HG03039 (cell line): ENCODE measurements around the gene NAA80.
"Not testable (repeated sequence)": the region's sequence is repeated elsewhere in the genome, so short reads cannot be mapped to it uniquely, and the experiment has no call there.

Experiments
- ATAC-seq: cut with Tn5 transposase; IDR thresholded peaks from one replicate; pipeline ENCODE4 v1.9.1; 2021; ENCODE audit warnings: mild to moderate bottlenecking, moderate library complexity; ENCODE audit not compliant: unreplicated experiment

NAA80 gene

DNA sequence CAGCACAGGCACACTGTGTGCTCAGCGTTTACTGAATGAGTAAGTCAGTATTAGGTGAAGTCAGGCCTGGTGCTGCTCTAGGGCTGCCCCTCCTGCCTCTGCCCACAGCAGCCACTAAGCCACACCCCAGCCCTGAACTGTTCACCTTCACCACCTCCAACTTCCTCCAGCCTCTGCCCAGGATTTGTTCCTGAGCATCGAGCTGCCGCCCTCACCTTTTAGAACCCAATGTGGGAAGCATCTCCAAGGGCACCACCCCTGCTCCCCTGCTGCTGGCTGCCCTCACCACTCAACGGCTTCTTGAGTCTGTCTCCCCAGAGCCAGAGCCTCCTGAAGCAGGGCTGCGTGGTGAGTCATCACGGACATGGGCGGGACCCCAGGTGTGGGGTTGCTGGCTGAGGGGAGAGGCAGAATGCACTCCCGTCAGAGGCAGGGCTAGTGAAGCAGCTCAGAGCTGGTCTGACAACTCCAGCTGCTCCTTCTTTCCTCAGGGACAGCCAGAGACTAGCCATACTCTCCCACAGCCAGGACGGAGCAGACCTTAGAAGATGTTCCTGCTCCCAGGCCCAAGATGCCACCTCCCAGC lies 17.5 kb upstream of the NAA80 start:
- ATAC-seq: no peak

DNA sequence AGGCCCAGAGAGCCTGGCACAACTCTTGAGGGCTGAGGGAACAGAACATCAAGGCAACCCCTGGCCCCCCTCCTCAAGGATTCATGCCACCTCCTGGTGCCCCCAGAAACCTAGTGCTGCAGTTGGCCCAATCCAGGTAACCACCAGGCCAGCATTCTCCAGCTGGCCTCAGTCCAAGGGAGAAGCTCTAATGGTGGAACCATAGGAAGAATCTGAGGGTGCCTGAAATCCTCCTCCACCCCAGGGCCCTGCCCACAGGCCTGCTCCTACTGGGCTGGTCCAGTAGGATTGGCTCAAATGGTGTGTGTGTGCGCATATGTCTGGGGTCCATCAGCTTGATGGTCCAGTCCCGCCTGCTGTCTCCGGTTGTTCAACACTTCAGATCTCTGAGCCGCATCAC lies 15.6 kb upstream of the NAA80 start:
- ATAC-seq: no peak

DNA sequence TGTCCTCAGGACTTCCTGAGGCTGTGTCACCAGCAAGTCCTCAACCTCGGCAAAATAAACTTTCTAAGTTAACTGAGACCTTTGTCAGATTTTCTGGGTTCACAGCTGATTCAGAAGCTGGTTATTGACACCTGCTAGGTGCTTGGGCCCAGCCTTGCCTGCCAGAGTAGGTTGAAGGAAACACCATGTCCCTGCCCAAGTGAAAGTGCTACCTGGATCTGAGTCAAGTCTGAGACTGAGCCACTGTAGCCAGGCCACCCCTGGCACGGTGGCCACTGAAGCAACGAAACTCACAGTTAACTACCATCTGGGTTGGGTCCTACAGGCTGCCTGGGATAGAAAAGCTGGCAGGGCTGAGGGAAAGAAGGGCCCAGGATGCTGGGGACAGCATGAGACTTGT lies 15.1 kb upstream of the NAA80 start:
- ATAC-seq: no peak

DNA sequence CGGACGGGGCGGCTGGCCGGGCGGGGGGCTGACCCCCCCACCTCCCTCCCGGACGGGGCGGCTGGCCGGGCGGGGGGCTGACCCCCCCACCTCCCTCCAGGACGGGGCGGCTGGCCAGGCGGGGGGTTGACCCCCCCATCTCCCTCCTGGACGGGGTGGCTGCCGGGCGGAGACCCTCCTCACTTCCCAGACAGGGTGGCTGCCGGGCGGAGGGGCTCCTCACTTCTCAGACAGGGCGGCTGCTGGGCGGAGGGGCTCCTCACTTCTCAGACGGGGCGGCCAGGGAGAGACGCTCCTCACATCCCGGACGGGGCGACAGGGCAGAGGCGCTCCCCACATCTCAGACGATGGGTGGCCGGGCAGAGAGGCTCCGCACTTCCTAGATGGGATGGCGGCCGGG lies 12.8 kb upstream of the NAA80 start:
- ATAC-seq: not testable (repeated sequence)

DNA sequence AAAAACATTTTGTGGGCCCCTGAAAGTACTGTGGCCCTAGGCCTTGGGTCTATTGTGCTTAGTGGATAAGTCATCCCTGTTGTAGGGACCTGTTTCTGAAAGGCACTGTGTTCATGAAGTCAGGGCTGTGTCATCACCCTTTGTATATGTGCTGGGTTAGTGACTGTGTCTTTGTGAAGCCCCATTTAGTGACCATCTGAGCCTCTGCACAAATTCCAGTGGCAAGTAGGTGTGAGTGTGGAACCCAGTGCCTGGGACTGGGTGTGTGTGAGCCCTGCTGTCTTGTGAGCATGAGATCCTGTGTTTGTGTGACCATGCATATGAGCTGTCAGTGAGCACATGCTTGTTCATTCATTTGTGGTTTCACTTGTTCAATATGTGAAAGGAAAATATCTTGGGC lies 5.4 kb upstream of the NAA80 start:
- no peak for ATAC-seq

DNA sequence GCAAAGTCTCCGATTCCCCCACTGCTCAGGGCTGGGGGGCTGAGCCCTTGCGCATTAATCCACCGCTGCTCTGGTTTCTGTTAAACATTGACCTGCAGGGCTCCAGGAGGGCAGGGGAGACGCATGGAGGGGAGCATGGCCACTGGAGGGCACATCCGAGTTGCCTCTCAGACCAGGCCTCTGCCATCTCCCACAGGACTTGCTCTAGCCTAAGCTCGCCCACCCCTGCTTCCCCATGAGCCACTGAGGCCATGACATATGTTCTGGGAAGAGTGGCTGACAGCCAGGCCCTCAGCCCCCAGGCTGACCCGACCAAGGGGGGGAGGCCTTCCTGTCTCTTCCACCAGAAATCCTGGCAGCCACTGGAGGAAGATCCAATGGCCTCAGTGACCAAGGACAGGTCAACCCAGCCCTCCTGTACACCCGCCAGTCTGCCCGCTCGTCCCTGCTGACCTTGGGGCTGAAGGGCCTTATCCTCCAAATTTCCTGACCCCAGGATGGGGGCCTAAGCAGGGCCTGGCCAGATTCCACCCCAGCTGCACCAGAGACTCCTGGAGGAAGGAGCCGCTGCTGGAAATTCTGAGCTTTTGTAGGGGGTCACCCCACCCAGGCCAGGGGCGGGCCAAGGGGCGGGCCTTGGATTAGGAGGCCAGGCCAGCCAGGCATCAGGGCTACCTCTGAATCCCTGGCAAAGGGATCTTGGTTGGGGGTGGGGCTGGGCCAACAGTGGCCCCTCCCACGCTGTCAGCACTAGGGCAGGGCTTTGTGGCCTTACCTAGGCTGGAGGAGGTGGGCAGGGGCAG lies 4.0 kb upstream of the NAA80 start, which contains the start of gene HYAL1:
TSS of gene HYAL1 (minus strand) at position 562 of the 803 bp plus-strand sequence. CDS start 618 bp downstream, outside the sequence.
- ATAC-seq: no peak

DNA sequence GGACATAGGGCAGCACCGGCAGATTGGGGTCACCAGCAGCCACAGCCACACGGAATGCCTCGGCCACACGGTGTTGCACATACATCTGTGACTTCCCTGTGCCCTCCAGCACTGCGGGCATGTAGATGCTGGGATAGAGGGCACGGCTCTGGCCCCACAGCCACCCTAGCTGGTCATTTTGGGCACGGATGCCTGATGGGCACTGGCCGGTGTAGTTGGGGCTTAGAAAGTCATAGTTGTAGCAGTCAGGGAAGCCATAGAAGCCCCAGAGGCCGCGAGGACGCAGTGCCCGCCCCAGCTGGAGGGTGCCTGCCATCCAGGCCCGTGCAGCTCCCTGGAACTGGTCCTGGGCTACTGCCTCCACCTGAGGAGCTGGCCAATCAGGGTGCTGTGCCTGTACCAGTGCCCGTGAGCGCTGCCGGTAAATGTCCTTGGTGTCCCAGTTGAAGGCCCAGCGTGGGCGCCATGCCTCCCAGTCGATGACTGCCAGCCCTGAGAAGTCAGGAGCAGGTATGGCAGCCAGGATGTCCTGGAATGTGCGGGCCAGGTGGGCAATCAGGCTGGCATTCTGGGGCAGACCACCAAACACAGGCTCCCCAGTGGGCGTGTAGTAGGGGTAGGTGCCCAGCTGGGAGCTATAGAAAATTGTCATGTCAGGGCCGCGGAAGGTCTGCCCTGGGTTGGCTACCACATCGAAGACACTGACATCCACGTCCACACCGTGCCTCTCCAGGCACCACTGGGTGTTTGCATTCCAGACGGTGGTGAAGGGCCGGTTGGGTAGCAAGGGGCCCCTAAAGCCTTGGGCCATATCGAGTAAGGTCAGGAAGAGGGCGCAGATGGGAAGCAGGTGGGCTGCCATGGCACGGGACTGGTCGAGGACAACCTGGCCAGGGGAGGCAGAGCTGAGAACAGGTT lies 3.1 kb upstream of the NAA80 start:
- ATAC-seq: no peak

DNA sequence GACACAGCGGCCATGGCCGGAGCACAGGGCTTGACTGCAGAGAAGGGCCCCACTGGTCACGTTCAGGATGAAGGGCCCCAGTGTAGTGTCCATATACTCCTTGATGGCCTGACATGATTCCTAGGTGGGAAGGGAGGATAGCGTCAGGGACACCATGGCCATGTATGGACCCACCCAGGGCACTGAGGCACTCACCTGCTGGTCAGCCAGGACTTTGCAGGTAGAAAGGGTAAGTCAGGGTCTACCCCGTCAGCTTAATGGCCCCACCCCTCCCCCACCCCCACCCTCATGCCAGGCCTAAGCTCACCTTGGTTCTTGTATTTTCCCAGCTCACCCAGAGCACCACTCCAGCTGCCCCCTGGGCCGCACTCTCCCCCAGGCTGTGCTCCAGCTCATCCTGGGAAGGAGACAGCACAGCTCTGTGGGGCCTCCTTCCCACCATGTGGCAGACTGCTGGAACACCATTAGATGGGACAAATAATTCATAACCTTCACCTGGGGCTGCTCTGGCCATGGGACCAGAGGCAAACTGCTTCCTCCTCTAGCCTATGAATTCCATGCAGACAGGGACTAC lies 1.6 kb upstream of the NAA80 start:
- no peak for ATAC-seq

DNA sequence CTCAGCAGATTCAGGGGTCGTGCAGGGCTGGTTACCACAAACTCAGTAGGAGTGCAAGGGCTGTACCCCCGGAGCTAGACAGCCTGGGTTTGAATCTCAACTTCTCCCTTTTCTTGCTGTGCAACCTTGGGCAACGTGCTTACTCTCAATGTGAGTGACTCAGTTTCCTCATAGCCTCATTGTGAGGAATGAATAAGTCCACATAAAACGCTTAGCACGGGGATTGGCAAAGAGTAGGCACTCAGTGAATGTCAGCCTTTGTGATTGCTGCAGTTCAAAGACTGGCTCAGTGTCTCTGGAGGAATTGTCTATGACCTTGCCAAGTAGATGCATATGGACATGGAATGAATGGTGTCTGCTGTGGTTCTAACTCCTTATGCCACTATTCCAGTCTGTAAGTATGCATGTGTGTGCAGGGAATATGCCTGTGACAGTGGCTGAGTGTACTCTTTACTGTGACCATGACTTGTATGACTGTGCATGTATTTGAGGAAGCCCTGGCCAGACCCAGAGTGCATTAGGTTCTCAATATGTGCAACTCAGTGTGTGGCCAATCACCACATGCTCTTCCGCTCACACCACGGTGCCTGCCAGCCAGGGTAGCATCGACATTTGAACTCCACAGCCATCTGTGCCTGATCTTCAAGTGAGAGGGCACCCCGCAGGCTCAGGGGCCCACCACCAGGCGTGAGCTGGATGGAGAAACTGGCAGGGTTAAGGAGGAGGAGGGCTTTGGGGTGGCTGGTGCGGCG lies 900 bp upstream of the NAA80 start:
- no peak for ATAC-seq

DNA sequence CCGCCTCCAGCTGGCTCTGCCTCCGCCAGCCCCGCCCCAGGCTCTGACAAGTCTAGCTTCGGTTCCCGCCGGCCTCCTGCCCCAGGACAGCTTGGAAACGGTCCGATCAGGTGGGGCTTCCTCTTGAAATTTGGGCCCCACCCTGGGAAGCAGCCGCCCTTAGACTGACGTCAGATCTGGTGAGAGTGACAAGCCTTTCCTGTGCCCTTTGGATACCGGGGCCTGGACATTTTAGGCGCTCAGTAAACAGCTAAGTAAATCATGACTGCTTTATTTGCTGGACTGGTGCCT lies 378 bp upstream of the NAA80 start:
- ATAC-seq: no peak

DNA sequence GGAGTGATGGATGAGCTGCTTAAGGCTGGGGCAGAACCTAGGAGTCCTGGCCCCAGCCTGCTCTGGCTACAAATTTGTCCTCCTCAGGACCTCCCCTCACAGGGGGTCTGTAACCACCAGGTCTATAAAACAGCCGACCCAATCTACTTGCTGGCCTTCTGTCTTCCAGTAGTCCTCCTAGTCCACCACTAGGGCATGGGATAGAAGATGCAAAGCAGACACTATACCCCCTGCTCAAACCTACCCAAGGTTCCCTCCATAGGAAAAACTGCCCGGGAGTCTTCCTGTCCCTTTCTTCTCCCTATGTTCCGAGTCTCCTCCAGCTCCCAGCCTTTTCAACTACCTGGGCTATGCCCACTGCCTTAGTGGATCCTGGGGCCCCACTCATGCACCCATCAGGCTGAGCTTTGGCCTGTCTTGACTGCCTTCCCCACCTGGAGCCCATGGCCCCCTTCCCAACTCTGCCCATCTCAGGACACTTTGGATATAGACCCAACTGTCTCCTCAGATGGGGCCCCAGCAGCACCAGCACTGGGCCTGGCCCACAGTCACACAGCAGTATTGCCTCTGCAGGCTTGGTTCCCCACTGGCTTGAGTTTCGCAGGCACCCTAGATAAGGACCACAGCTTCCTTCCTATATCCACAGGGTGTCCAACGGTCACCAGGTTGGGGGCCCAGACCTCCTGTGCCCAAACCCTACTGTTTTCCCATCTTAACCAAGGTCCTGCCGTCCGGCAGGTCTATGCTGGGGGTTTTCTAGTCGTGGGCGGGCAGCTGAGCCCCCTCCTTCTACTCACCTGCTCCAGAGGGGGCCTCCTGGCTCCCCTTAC lies 1.1 kb downstream of the NAA80 start:
- no peak for ATAC-seq

DNA sequence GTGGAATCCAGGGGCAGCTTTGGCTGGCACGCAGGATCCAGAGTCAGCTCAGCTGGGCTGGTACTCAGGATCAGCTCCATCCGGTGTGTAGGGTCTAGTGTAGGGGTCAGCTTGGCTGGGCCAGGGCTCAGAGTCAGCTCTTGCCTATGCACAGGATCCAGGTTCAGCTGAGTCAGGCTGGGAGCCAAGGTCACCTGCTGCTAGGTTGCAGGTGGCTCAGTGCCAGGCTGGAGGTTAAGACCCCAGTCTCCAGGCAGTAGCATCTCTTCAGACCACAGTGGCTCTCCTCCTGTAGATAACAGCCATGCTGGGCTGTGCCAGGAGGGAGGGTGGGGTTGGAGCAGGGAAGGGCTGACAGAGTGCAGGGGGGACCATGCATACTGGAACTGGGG lies 1.8 kb downstream of the NAA80 start:
- no peak for ATAC-seq

DNA sequence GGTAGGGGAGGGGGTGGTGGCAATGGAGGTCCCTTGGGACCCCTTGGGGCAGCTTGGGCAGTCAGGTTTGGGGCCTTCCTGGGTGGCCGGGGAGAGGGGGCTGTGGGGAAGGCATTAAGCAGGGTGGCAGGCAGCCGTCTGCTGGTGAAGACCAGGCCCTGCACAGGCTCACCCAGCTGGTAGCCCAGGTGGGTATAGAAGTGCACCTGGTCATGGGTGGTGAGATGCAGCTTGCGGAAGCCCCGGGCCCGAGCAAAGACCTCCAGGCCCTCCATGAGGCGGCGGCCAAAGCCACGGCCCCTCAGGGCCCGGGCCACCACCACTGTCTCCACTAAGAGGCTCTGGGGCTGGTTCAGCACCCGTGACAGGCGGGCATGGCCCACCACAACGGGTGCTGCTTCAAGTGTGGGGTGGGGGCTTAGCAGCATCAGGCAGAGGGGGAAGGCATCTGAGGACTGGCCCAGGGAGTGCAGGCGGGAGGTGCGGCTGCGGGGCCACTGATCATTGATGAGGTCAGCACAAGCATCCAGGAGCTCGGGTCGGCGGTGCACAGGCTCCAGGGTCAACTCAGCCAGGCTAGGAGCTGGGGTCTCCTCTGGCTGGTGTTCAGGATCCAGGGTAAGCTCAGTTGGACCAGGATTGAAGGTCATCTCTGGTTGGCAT lies 2.4 kb downstream of the NAA80 start:
- ATAC-seq: no peak

DNA sequence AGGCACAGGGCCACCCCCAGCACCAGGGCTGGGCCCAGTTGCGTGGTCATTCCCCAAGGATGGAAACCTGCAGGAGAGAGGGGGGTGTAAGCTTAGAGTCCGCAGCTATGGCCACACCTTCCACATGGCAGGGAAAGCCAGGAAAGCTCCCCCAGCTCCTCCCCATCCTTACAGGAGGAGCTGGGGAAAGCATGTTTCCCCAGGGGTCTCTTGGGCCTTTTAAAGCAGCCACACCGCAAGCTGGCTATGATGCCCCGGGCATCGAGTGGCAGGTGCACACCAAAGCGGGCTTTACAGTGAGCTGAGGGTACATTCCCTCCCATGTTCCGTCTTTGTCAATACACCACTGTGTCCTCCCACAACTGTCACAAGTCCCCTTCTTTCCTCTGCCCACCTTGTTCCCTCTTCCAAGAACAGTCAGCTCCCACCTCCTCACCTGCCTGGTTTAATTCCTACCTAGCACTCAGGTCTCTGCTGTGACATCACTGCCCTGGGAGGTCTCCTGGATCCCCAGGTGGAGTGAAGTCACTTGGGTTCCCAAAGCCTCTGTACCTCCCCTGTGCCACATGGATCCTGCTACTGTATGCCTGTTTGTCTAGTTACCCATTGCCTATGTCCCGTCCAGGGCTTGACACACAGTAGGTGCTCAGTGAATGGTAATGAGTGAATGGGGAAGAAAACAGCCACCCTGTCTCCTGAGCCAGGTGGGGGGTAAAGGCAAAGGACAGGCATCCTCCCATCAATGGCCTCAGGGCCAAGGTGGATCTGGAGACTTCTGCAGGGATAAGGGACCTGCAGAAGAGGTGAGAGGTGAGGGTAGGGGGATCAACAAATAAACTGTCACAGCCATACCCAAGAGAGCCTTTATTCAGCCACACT lies 3.4 kb downstream of the NAA80 start:
- no peak for ATAC-seq

DNA sequence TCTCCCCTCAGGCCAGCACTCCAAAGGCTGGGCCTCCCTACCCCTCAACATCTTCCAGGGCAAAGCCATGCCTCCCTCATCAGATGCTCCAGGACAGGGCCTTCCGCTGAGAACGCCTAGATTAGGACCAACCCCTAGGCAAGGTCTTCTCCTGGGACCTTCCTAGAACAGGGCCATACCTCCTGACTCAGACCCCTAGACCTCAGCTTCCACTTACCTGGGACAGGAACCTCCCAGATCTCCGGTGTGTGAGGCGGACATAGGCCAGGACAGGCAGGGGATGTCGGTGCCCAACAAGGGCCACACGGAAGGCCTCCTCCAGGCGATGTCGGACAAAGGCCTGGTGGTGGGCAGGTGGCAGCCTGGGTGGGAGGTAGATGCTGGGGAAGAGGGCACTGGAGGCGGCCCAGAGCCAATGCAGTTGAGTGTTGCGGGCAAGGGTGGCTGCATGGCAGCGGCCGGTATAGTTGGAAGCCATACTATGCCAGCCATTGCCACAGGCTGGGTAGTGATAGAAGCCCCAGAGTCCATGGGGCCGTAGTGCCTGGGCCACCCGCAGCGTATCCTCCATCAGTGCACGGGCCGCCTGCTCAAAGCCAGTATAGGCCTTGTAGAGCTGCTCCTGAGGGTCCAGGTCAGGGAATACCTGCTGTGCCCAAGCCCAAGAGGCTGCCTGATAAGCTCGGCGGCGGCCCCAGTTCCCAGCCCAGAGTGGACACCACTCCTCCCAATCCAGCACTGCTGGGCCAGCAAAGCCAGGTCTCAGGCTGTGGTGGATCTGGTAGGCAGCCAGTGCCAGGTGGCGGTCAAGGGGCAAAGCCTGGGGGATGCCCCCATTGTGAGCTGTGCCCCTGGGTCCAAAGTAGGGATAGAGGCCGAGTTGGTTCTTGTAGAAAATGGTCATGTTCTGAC lies 4.5 kb downstream of the NAA80 start:
- no peak for ATAC-seq

DNA sequence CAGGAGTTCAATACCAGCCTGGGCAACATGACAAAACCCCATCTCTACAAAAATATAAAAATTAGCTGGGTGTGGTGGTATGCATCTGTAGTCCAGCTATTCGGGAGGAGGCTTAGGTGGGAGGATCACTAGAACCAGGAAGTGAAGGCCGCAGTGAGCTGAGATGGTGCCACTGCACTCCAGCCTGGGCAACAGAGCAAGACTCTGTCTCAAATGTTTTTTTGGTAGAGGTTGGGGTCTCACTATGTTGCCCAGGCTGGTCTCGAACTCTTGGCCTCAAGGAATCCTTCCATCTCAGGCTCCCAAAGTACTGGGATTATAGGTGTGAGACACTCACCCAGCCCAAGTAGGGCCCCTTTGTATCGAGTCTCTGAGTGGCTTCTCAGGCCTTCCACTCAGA lies 5.1 kb downstream of the NAA80 start:
- no peak for ATAC-seq

DNA sequence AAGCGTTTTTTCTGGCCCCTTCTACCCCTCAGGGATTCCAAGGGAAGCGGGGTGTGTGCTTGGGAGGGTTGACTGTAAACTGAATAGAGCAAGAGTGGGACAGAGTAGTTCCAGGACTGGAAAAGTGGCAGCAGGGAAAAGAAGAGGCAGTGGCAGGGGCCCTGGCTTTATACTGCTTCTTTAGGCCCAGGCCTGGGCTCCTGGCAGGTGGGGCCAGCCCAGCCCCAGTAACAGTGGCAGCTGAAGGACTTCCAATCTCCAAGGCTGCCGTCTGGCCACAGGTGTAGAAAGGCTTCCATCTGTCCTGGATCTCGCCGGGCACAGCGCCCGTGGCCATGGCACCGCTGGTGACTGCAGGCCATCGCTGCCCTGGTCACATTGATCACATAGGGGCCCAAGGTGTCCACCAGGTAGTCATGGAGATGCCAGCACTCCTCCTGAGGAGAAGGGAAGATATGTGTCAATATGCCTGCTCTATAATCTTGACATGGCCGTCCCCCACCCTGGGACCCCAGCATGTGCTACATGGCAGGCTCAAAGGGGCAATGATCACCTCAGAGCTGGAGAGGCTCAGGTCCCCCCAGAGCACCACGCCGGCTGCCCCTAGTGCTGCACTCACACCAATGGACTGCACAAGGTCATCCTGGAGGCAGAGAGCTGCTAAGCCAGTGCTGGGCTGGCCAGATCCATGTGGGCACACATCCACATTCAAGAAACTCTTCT lies 6.0 kb downstream of the NAA80 start:
- ATAC-seq: no peak
